Inflammatory macrophage treated with lipopolysaccharide for 4 hours (primary cell): ENCODE measurements around the gene ZNF513.
"Not testable (repeated sequence)": the region's sequence is repeated elsewhere in the genome, so short reads cannot be mapped to it uniquely, and the experiment has no call there.

Source experiments
- DNase-seq: peaks from one replicate; pipeline ENCODE4 v3.0.0-alpha.2; 2020

Gene ZNF513, protein sequence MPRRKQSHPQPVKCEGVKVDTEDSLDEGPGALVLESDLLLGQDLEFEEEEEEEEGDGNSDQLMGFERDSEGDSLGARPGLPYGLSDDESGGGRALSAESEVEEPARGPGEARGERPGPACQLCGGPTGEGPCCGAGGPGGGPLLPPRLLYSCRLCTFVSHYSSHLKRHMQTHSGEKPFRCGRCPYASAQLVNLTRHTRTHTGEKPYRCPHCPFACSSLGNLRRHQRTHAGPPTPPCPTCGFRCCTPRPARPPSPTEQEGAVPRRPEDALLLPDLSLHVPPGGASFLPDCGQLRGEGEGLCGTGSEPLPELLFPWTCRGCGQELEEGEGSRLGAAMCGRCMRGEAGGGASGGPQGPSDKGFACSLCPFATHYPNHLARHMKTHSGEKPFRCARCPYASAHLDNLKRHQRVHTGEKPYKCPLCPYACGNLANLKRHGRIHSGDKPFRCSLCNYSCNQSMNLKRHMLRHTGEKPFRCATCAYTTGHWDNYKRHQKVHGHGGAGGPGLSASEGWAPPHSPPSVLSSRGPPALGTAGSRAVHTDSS

DNA sequence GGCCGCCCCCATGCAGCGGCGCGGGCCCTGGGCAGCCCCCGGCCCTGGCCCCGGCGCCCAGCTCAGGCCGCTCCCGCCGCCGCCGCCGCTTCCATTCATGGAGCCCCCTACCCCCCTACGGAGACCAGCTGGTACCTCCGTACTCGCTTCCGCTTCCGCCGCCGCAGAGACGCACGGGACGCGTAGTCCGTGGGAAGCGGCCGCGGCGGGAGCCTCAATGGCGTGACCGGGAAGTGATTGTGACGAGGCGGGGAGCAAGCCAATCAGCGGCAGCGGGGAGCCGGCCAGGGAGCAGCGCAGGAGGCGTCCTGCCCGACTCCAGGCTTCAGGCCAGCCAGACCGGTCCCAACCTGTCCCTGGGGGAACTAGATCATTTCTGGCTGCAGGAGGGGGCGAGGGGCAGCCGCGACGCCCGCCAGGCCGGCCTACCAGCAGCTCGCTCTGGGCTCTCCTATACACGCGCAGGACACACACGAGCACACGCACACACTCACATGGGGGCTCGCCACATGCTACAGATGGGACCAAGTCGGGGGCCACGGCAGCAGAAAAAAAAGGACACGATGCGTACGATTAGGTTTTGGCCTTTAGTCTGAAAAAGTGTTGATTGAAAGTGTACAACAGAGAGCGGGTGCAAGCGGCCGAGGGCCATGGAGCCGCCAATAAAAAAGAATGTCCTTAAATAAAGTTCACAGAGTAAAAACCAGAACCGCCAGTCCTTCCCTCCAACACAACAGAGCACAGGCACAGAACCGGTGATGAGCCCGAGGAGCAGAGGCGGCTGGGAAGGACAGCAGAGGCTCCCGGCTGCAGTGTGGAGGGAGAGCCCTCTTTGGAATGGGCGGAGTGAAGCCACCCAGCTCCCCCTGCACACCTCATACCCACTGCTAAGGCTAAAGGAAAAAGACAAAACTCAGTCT lies at the start of gene ZNF513:
ZNF513 (minus strand) TSS at position 109 of the 920 bp plus-strand sequence. CDS start 208 bp downstream, outside the sequence.
- peak; percentile 97 for DNase-seq

DNA sequence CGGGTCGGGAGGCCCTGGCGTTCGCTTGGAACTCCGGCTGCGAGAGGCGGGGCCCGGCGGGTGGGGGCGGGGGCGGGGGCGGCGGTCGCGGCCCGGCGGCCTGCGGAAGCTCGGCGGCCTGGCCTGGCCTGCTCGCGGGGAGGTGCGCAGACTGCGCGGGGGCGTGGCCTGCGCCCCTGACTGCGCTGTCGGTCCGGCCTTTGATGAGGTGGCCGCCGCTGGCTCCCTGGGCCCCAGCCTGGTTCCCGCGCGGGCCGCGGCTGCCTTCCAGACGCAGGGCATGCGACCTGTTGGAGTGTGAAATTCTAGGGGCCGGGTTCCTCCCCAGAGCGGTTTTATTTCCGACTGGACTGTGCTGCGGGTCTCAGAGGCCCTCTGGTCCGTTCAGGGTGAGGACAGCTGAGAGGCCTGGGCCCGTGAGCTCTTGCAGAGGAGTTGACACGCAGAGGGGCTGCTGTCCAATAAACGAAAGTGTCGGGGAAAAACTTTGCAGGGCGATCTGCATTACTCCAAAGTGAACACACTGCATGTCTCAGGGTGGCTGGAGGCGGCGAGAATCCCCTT lies 48.5 kb upstream of the ZNF513 start:
- peak; percentile 90 for DNase-seq

DNA sequence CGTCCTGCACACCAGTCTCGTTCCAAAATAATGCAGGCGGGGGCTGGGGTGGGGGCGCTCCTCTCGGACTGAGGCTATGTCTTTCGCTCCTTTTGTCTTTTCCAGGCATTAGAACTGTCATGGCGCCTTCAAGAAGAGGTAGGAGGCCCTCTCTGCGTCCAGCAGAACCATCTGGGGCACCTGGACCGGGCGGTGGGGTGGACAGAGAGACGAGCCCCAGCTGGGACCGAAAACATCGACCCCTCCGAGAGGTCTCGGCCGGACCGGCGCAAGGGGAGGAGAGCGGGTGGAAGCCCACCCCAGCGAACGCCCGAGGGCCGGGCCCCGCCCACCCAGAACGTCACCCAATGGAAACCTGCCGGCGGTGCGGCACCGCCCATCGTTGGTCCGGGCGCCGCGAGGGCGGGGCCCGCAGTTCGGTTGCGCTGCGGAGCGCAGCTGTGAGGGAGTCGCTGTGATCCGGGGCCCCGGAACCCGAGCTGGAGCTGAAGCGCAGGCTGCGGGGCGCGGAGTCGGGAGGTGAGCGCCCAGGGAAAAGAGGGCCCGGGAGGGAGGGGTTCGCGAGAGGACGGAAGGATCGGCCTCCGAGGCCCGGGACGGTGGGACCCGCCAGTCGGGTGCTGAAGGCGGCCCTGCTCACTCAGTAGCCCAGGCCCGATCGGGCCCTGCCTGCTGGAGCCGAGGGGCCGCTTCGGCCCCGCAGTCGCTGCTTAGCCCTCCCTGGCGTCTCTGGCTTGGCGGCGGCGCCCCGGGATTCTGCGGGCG lies 47.9 kb upstream of the ZNF513 start, which contains the start of gene NRBP1:
NRBP1 (plus strand) TSS at position 419 of the 765 bp plus-strand sequence. CDS start 4,643 bp downstream, outside the sequence.
- peak; percentile 92 for DNase-seq

DNA sequence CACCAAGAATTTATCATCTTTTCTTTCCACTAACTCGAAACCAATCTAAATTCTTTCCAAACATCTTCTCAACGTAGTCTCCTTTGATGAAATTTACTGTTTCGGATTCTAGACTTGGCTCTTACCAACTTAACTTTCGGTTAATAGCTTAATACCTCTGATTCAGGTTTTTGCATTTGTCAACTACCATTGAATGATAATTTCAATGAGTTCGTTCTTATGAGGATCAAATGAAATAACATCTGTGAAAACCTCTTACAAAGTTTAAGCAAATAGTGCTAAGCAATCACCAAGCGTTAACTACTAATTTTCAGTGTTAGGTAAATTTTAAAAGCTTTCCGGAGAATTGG lies 47.3 kb upstream of the ZNF513 start:
- peak; percentile 10 for DNase-seq

DNA sequence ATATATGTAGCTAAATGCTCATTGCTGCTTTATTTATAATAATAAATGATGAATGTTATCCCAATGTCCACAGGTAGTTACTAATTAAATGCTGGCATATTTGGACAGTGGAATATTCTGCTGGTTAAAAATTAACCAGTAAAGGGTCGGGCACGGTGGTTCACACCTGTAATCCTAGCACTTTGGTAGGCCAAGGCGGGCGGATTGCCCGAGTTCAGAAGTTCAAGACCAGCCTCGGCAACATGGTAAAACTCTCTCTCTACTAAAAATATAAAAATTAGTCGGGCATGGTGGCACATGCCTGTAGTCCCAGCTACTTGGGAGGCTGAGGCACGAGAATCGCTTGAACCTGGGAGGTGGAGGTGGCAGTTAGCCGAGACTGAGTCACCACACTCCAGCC lies 44.5 kb upstream of the ZNF513 start:
- not testable (repeated sequence) for DNase-seq

DNA sequence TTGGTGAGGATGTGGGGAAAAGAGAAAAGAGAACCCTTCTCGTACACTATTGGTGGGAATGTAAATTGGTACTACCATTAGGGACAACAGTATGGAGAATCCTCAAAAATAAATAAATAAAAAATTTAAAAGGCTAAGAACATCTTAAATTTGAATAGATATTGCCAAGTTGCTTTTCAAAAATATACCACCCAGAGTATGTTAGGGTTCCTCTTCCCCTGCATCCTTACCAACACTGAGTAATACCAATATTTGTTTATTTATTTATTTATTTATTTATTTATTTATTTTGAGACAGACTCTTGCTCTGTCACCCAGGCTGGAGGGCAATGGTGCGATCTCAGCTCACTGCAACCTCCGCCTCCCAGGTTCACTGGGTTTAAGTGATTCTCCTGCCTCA lies 42.4 kb upstream of the ZNF513 start:
- no peak for DNase-seq

DNA sequence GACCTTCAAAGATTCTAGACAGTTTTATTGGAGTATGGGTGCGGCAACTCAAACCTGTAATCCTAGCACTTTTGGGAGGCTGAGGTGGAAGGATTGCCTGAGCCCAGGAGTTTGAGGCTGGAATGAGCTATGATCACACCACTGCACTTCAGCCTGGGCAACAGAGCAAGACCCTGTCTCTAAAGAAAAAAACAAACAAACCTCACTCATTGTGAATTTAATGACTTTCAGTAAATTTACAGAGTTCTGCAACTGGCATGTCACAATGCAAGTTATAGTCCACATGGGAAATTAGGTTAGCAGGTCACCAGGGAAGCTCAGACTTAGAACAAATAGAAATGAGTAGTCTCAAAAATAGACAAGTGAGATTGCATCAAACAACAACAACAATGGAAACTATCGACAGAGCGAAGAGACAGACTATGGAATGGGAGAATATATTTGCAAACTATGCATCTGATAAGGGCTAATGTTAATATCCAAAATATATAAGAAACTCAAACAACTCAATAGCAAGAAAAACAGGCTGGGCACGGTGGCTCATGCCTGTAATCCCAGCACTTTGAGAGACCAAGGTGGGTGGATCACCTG lies 41.2 kb upstream of the ZNF513 start:
- DNase-seq, result no peak

DNA sequence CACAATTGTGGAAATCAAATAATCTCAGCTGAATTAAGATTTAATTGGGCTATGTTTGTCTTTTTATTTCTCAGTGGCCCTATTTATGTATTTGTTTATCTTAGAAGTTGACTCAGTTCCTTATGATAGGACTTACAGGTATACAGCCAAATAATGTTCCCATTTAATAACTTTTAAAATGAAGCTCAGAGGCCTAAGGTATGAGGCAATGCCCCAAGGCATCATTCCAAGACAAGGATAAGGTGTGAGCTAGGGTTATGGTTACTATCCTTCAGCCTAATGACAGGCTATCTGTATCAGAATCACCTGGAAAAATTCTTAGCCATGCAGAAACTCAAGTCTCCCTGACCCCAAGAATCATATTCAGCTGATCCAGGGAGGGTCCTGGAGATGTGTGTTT lies 40.5 kb upstream of the ZNF513 start:
- no peak for DNase-seq

DNA sequence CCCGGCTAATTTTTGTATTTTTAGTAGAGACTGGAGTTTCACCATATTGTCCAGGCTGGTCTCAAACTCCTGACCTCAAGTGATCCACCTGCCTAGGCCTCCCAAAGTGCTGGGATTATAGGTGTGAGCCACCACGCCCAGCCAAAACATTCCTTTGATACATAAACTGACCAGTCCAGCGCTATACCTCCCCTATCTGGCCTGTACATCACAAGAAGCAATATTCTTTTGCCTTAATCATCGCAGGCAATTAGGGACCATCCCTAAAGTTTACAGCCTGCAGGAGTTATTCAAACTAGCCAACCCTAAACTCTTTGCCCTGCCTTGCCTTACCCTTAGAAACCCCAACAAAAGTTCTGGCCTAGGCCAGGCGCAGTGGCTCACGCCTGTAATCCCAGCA lies 35.6 kb upstream of the ZNF513 start:
- DNase-seq, result no peak

DNA sequence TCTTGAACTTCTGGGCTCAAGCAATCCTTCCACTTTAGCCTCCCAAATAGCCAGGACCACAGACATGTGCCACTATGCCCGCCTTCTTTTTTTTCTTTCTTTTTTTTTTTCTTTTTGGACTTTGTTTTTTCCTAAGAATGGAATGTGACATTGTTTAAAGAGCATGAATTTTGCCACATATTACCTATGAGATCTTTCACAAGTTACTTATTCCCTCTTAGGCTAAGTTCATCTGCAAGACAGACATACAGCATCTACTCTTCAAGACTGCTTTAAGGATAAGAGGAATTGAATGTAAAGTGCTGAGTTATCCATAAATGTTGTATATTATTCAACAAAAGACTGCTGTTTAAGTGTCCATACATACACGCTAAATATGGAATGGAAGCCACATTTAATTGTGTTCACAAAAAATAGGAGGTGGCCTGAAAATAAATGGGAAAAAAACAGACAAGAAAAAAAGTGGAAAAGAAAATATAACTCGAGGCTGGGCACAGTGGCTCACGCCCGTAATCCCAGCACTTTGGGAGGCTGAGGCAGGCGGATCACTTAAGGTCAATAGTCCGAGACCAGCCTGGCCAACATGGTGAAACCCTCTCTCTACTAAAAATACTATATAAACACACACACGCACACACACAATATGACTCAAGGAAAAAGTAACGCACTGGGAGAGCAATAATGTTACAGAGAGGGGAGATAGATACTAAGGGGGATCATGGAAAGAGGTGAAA lies 32.1 kb upstream of the ZNF513 start:
- DNase-seq, result no peak

DNA sequence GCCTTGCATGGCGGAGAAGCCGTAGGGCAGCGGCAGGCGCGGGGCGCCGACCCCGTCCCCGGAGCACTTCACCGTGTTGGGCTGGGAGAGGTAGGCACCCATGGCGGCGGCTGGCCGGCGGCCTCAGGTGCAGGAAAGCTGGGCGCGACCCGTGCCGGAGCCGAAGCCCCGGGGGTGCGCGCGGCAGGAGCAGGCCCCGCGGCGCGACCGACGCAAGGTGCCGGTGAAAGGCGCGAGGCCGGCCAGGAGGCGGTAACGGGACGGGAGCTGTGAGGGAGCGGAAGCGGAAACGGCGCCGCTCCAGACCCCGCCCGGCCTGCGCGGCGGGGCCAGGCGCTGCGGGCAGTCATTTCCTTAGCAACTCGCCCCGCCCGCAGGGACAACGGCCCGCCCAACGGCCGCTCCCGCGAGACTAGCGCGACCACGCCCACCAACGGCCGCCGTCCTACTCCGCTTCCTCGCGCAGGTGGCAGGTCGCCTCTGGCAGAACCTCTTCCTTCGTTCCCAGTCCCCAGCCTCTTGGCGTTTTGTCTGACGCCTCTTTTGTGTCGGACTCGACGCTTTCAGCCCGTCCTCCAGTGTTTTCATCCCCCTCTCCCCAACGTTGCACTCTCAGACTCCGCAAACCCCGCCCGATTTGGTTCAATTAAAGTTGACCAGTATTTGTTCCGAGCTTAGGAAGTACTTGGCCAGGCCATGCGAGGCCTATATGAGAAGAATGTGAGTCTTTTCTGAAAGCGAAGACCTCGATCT lies 29.0 kb upstream of the ZNF513 start, which contains the start of gene PPM1G:
PPM1G (minus strand) TSS at position 271 of the 753 bp plus-strand sequence; CDS start at position 102, 169 bp downstream.
- peak; percentile 96 for DNase-seq

DNA sequence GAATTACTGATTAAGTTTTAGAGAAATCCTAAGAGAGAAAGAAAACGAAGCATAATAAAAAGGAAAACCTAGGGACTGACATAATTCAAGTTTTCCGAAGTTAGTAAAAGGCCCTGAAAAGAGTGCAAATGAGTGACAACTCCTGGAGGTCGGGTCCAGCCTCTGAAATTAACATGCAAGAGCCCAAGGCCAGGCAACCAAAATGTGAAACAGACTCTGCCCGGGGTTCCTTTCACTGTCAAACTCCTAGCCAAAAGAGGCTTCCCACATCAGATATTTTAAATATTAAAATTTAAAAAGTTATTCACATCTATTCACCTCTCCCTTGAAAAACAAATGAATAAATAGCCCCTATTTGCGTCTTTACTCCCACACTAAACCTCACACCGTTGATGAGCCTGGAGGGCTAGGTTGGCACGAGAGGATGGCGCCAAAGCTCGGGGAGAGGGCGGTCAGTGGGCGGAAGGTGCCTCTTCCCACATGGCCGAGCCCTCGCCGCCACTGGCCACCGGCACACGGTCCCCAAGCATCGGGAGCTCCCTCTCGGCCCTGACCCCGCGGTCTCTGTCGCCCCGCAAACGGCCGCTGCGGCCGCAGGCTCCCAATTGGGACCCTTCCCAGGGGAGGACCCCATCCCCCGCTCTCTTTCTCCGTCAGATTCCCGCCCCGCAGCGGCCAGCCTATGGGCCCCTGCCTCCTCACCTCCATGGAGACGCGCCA lies 28.2 kb upstream of the ZNF513 start:
- DNase-seq, result peak; percentile 10

DNA sequence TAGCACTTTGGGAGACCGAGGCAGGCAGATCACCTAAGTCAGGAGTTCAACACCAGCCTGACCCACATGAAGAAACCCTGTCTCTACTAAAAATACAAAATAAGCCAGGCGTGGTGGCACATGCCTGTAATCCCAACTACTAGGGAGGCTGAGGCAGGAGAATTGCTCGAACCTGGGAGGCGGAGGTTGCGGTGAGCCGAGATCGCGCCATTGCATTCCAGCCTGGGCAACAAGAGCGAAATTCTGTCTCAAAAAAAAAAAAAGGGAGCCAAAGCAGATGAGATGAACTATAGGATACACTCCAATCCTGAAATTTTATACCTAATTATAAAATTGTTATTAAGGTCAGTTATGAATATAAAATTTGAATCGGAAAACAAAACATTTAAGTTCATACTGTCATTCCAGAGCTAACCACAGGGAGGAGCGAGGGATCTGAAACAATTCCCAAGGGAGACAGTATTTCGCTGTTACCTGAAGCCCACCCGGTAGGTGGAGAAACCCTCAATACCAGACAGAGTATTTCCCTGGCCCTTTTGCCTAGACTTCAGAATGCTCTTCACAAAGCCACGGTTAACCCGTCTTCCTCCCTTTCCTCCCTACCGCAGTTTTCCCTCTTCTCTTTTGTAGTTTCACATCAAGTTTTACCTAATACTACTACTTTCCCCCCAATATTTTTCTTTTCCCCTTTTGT lies 27.4 kb upstream of the ZNF513 start:
- peak; percentile 19 for DNase-seq

DNA sequence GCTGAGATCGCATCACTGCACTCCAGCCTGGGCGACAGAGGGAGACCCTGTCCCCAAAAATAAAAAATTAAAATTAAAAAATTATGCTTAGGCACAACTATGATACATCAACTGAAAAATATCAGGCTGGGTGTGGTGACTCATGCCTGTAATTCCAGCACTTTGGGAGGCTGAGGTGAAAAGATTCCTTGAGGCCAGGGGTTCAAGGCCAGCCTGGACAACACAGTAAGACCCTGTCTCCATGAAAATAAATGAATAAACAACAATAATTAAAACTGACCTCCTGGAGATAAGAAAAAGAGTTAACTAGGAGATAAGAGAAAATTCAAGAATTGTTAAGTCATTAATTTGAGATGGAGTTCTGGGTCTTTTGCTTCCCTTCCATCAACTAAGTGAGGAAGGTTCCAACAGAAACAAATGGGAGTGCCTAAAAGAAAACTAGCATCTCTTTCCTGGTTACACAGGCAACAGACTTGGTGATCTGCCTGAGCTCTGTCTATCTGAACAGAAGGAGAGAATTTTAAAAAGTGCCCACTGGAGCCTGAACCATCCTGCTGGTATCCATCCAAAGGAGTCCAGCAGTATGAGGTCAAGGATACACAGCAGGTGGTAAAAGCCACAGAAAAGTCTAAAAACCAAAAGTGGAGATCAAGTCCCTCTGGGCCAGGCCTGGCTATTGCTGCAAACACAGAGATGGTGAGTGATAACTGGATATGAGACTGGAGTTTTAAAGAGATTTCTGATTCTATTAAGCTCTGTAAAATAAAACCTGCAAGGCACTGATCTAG lies 20.0 kb upstream of the ZNF513 start:
- no peak for DNase-seq

DNA sequence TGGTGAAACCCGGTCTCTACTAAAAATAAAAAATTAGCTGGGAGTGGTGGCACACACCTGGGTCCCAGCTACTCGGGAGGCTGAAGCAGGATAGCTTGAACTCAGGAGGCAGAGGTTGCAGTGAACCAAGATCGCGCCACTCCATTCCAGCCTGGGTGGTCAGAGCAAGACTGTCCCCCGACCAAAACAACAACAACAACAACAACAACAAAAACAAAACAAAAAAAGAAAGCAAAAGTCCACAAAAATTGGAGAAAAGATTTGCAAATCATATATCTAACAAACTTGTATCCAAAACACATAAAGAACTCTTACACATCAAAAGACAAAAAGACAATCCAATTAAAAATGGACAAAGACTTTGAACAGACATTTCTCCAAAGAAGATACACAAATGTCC lies 18.4 kb upstream of the ZNF513 start:
- DNase-seq, result no peak

DNA sequence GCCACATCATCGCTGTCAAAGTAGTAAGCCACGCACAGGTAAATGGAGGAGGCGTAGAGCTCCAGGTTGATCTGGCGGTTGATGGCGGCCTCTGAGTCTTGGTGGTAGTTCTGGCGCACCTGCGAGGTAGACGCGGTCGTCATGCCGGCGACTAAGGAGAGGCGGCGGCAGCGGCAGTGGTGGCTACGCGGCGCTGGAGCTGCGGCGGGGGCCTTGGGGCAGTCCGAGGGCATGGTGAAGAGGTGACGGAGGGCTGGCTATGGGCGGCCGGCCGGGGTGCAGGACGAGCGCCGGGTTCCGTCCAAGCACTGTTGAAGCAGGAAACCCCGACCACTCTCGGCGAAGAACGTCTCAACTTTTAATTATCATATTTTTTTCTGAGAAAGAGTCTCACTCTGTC lies 12.7 kb upstream of the ZNF513 start:
- no peak for DNase-seq

DNA sequence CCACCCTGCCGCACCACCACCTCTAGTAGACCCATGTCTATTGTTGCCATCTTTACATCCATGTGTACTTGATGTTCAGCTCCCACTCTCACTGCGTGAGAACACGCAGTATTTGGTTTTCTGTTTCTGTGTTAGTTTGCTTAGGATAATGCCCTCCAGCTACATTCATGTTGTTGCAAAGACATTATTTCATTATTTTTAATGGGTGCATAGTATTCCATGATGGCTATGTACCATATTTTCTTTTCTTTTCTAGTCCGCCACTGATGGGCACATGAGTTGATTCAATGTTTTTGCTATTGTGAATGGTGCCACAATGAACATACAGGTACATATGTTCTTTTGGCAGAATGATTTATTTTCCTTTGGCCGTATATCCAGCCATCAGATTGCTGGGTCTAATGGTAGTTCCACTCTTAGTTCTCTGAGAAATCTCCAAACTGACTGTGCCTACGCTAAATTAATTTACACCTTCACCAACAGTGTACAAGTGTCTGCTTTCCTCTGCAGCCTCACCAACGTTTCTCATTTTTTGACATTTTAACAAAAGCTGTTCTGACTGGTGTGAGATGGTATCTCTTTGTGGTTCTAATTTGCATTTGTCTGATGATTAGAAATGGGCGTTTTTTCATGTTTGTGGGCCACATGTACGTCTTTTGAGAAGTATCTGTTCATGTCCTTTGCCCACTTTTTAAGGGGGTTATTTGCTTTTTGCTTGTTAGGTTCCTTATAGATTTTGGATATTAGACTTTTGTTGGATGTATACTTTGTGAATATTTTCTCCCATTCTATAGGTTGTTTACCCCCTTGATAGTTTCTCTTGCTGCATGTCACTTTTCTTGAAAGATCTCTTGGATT lies 10.5 kb upstream of the ZNF513 start:
- DNase-seq, result no peak
